Peyer's patch (tissue), 4 donors: ENCODE measurements around the gene SLX4IP.

Experiments used
- POLR2A ChIP-seq, 2 donors: fragments of 450-650 bp; IDR thresholded peaks; one replicate each; pipeline ENCODE4 v1.5.1; 2017; ENCODE audit warnings: antibody characterized with exemption in 2 of 2, mild to moderate bottlenecking in 2 of 2, moderate library complexity in 2 of 2
- TF ChIP-seq, protein P1 (sequence below), 6 experiments: fragments of 450-650 bp in 4 of 6; fragments of 200-600 bp in 2 of 6; sonication (generic) in 1 of 6; IDR thresholded peaks; one replicate each; pipeline ENCODE4 v1.5.1; 2017 to 2019; ENCODE audit warnings: antibody characterized with exemption in 6 of 6, mild to moderate bottlenecking in 3 of 6, moderate library complexity in 1 of 6

DNA sequence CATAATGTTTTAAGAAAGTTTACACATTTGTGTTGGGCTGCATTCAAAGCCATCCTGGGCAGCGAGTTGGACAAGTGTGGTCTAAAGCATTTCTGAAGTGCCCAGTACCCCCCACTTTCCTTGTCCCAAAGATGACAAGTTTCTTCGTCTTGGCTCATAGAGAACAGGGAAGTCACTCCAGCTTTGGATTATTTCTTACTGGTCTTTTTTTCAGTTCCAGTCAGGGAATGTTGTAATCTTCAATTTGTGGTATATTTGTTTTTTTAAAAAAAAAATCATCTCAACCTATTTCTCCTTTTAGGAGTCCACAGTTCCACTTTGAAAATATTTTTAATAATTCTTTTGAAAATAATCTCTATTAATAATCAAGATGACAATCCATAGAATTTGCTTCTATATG is 34.0 kb downstream of the SLX4IP start:
- TF ChIP-seq, protein P1, sequence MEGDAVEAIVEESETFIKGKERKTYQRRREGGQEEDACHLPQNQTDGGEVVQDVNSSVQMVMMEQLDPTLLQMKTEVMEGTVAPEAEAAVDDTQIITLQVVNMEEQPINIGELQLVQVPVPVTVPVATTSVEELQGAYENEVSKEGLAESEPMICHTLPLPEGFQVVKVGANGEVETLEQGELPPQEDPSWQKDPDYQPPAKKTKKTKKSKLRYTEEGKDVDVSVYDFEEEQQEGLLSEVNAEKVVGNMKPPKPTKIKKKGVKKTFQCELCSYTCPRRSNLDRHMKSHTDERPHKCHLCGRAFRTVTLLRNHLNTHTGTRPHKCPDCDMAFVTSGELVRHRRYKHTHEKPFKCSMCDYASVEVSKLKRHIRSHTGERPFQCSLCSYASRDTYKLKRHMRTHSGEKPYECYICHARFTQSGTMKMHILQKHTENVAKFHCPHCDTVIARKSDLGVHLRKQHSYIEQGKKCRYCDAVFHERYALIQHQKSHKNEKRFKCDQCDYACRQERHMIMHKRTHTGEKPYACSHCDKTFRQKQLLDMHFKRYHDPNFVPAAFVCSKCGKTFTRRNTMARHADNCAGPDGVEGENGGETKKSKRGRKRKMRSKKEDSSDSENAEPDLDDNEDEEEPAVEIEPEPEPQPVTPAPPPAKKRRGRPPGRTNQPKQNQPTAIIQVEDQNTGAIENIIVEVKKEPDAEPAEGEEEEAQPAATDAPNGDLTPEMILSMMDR (IDR thresholded peaks at IDR 0.05): no peak
- TF ChIP-seq POLR2A (IDR thresholded peaks at IDR 0.05): no peak
